GM19351 (cell line): ENCODE data around the gene MGST2.
"Not testable (repeated sequence)": the region's sequence is repeated elsewhere in the genome, so short reads cannot be mapped to it uniquely, and the experiment has no call there.

Experiments used
- ATAC-seq: cut with Tn5 transposase; IDR thresholded peaks from one replicate; pipeline ENCODE4 v1.9.1; 2021; ENCODE audit warnings: mild to moderate bottlenecking, moderate library complexity; ENCODE audit not compliant: unreplicated experiment

The MGST2 gene

DNA sequence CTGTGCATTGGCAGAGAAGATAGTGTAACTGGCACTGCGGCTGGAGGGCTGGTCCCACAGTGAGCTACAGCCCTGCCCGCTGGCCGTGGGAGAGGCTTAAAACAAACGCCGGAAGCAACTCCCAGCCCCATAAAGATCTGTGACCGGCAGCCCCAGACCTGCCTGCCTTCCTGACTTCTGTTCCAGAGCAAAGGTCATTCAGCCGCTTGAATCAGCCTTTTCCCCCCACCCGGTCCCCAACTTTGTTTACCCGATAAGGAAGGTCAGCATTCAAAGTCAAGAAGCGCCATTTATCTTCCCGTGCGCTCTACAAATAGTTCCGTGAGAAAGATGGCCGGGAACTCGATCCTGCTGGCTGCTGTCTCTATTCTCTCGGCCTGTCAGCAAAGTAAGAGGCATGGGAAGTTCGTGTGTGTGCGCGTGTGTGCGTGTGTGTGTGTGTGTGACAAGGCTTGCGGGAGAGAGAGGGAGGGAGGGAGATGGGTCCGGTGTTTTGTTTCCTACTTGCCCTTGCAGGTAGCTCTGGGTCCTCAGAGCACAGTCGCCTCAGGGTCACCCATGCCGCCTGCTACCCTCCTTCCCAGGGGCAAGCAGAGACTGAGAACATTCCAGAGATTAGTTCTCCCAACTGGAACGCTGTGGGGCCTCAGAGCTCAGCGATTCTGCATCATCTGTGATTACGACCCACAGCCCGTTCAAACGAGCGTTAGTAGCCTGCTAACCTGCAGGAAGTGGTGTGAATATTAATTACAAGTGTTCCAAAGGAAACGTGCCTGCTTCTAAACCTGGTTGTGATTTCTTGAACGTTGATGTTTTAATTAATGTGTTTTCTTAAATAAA lies at the start of gene MGST2:
Gene MGST2, plus strand, starts transcription at position 130 of the 840 bp plus-strand sequence. Its CDS starts 201 bp downstream, at position 331.
- peak; percentile 83 for ATAC-seq

GRCh38 chr4:139617702-139618490 lies 47.7 kb upstream of the MGST2 start:
- no peak for ATAC-seq

DNA sequence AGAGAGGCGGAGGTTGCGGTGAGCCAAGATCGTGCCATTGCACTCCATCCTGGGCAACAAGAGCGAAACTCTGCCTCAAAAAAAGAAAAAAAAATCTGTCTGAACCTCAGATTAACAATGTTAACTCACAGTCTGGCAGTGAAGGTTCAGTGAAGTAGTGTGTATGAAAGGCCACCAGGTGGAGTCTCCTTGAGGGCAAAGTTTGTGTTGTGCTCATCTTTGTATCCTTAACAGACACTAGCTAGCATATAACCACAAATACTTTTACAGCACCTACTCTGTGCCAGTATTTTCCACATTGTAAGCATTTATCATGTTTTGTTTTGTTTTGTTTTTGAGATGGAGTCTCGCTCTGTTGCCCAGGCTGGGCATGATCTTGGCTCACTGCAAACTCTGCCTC lies 46.0 kb upstream of the MGST2 start:
- peak; percentile 91 for ATAC-seq

GRCh38 chr4:139622901-139623381 lies 42.7 kb upstream of the MGST2 start:
- no peak for ATAC-seq

GRCh38 chr4:139624441-139625092 lies 41.1 kb upstream of the MGST2 start:
- no peak for ATAC-seq

DNA sequence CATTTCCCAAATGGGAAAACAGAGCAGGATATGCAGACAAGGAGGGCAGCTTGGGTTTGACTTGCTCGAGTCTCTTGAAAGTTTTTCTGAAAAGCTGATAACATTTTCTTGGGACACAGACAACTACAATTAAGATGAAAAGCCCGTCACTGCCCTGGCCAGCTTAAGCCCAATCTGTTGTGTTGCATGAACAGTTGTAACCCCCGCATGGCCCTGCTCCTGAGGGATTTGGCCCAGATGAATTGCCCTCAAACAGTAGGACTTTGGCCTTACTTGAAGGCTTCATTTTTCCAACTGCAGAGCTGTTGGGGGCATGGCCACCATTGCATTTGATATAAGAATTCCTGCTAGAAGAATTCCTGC lies 40.5 kb upstream of the MGST2 start:
- no peak for ATAC-seq

GRCh38 chr4:139625482-139625881 lies 40.1 kb upstream of the MGST2 start:
- no peak for ATAC-seq

GRCh38 chr4:139628184-139629012 lies 37.2 kb upstream of the MGST2 start:
- ATAC-seq: no peak

DNA sequence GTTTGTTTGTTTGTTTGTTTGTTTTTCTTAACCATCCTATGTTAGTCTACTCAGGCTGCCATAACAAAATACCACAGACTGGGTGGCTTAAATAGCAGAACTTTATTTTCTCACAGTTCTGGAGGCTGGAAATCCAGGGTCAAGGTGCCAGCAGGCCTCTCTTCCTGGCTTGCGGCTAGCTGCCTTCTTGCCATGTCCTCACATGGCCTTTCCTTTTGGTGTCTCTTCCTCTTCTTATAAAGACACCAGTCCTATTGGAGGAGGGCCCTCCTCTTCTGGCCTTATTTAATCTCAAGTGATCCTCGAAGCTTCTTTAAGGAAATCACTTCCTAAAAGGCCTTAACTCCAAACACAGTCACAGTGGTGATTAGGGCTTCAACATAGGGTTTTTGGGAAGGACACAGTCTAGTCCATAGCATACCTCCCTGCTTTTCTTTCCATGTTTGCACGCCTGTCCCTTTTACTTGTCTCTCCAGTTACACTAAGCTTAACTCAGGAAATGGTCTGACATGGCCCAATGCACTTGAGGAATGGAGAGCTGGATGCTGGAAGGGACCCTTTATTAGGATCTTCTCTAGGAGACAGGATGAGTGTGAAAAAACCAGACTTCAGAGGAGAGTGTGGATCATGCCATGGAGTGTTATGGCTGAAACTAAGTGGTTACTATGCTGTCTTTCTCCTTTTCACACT lies 36.0 kb upstream of the MGST2 start:
- no peak for ATAC-seq

GRCh38 chr4:139630126-139630495 lies 35.5 kb upstream of the MGST2 start:
- no peak for ATAC-seq

DNA sequence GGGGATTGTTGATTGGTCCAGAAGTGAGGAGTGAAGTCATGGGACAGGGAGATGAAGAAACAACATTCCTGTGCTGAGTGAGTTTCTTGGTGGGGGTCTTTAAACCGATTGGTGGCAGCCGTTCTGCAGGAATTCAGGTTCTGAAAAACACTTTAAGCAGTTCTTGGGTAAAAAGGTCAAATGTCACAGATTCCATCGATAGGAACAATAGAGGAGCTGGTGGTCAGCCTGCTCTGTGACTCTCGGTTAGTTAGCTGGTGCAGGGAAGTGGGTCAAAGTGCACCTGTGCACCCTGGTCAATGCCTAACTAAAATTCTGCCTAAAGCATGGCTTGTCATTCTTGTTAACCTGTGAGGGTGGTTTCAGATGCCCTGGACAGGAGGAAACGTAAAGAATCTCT lies 34.6 kb upstream of the MGST2 start:
- no peak for ATAC-seq

DNA sequence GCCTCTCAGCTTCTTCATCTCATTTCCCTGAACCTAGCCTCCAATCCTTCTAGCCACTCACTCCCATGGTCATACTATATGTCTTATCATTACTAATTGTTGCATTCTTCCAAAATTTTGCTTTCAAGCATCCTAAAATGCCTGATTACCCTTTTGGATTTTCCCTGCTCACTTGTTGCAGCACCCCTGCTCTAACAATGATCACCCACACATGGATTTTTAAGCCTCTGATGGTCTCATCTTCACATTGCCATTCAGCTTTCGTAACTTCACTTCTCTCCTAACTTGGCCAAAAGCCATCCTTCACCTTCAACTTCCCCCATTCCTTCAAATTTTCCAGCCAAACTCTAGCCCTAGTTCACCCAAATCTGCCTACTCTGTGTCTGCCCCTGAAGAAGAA lies 33.8 kb upstream of the MGST2 start:
- ATAC-seq: no peak

DNA sequence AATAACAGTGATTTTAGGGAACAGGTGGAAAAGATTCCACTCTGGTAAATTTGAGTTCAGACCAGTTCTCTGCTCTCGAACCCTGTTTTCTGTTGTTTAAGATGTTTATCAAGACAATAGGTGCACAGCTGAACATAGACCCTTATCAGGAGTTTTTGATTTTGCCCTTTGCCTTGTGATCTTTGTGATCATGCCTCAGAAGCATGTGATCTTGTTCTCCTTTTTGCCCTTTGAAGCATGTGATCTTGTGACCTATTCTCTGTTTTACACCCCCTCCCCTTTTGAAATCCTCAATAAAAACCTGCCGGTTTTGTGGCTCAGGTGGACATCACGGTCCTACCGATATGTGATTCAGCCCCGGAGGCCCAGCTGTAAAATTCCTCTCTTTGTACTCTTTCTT lies 32.9 kb upstream of the MGST2 start:
- not testable (repeated sequence) for ATAC-seq

DNA sequence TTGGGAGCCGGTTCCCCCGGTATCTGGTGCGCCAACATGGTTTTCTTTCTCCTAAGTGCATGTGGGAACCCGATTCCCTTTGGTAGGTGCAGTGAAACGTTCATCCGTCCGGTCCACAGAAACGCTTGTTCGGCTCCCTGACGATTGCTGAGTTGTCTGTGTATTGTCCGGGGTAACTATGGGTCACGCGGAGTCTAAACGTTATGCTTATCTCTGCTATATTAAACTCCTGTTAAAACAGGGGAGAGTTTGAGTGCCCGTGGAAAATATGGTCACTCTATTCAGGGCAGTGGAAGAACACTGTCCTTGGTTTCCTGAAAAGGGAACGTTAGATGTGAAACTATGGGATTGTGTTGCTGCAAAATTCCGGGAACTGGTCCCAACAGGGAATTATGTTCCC lies 32.4 kb upstream of the MGST2 start:
- ATAC-seq: no peak

- ATAC-seq: no peak
Measured at GRCh38 chr4:139633661-139634060, 32.0 kb upstream of the MGST2 start.

DNA sequence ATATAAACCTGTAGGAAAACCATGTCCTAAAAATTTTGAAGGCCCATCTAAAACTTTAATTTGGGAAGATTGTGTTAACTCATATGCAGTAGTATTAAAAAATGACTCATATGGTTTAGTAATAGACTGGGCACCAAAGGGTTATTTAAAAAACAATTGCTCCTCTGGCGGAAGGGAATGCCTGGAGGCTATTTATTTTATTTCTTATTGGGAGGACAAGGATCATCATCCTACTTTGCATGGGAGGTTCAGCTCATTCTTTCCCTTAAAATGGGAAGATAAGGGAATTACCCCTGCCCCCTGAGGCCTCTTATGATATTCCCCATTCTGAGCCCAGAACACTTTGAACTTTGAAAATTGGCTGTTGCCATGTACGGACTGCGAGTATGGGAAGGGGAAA lies 29.7 kb upstream of the MGST2 start:
- no peak for ATAC-seq

GRCh38 chr4:139638306-139638705 lies 27.3 kb upstream of the MGST2 start:
- not testable (repeated sequence) for ATAC-seq

DNA sequence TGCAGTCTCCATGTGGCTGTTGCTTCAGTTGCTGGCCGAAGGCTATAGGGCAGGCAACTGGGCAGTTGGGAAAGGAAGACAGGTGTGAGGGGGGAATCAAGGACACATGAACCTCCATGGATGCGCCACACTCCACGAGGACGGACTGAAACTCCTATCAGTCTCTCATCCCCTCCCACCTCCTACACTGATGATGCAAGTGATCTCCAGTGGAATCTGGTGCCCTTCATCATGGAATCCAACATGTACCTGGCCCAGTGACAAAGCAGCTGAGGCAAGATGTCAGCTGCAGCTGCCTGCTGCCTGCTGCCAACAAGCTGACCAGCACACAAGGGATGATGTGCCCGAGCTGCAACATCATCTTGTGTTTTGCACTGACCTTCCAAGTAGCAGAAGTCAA lies 26.0 kb upstream of the MGST2 start:
- ATAC-seq: no peak

DNA sequence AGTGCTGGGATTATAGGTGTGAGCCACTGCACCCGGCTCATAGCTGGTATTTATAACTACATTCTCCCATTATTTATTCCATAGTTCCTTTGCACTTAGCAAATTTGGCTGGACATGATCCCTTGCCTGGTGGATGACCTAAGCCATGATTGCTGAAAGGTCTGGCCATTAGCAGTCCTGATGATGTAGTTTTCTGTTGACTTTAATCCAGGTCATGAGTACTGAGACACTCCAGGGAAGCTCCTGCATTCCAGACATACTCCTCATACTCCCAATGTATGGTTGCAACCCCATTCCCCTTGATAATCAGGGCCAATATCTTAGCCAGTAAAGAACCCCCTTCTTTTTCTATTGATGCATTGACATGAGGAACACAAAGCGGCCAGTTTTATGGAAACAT lies 24.4 kb upstream of the MGST2 start:
- no peak for ATAC-seq

DNA sequence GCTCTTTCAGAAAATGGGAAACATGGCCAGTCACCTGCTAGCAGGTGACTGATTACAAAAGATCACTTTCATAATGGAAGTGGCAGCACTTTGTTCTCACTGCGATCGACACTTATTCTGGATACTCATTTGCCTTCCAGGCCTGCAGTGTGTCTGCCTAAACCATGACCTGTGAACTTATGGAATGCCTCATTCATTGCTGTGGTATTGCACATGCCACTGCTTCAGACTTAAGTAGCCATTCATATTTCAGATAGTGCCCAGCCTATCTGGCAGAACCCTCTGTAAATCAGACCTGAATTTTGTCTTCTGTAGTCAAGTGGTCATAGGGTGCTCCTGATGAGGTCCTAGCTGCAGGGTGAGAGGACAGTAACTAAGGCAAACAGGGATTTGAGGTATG lies 23.3 kb upstream of the MGST2 start:
- no peak for ATAC-seq
